ENCODE results near the gene MNT.

DNA sequence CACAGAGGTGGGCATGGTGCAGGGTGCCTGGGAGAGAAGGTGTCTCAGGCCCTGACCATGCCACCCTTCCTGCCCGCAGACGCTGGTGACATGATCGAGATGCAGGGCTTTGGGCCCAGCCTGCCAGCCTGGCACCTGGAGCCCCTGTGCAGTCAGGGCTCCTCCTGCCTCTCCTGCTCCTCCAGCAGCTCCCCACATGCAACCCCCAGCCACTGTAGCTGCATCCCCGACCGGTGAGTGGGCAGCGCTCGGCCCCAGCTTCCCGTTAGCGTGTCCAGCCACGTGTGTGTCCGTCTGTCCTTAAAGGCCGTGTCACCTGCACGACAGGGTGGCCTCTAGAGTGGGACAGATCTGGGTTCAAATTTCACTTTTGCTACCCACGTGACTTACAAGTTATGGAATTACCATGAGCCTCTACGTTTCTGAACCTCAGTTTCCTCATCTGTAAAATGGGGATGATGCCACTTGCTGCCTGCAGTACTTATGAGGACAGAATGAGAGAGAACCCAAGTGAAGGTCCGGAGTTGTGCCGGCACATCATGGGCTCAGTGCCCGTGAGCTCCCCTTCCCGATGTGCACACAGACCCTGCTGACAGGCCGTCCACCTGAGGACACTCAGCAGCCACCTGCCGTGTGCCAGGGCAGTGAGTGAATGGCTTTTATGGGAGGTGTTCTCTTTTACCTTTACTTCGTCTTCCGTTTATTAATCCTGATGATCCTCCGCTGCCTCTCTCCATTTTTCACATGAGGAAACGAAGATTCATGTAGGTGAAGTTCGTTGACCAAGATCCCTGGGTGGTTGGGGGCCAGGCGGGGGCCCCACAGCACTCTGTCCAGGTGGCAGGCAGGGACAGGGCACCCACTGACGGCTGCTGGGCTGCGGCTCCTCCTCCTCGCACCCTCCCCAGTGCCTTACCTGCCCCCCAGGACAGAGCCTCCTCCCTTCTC lies 29.4 kb downstream of the MNT start:
- TF ChIP-seq EZH2phosphoT487 (IDR thresholded peaks at IDR 0.05; ENCODE audit: unreplicated experiment) (no peak), EZH2 (IDR thresholded peaks at IDR 0.05; ENCODE audit: low read depth, unreplicated experiment) (no peak), CREB1 (CRISPR knock-in tag; IDR thresholded peaks at IDR 0.05; ENCODE audit: low read depth) (no peak), ZNF331 (CRISPR knock-in tag; IDR thresholded peaks at IDR 0.05; ENCODE audit: low read depth) (no peak), JUNB (IDR thresholded peaks at IDR 0.05; ENCODE audit: unreplicated experiment) (no peak), POLR2AphosphoS5 (IDR thresholded peaks at IDR 0.05; ENCODE audit: low read depth) (no peak), STAT1 (IDR thresholded peaks at IDR 0.05; ENCODE audit: unreplicated experiment) (no peak)
- TF ChIP-seq, protein P1, sequence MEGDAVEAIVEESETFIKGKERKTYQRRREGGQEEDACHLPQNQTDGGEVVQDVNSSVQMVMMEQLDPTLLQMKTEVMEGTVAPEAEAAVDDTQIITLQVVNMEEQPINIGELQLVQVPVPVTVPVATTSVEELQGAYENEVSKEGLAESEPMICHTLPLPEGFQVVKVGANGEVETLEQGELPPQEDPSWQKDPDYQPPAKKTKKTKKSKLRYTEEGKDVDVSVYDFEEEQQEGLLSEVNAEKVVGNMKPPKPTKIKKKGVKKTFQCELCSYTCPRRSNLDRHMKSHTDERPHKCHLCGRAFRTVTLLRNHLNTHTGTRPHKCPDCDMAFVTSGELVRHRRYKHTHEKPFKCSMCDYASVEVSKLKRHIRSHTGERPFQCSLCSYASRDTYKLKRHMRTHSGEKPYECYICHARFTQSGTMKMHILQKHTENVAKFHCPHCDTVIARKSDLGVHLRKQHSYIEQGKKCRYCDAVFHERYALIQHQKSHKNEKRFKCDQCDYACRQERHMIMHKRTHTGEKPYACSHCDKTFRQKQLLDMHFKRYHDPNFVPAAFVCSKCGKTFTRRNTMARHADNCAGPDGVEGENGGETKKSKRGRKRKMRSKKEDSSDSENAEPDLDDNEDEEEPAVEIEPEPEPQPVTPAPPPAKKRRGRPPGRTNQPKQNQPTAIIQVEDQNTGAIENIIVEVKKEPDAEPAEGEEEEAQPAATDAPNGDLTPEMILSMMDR (conservative IDR thresholded peaks at IDR 0.05; ENCODE audit: low read depth in 2 of 2) = no peak
- TF ChIP-seq, protein P2, sequence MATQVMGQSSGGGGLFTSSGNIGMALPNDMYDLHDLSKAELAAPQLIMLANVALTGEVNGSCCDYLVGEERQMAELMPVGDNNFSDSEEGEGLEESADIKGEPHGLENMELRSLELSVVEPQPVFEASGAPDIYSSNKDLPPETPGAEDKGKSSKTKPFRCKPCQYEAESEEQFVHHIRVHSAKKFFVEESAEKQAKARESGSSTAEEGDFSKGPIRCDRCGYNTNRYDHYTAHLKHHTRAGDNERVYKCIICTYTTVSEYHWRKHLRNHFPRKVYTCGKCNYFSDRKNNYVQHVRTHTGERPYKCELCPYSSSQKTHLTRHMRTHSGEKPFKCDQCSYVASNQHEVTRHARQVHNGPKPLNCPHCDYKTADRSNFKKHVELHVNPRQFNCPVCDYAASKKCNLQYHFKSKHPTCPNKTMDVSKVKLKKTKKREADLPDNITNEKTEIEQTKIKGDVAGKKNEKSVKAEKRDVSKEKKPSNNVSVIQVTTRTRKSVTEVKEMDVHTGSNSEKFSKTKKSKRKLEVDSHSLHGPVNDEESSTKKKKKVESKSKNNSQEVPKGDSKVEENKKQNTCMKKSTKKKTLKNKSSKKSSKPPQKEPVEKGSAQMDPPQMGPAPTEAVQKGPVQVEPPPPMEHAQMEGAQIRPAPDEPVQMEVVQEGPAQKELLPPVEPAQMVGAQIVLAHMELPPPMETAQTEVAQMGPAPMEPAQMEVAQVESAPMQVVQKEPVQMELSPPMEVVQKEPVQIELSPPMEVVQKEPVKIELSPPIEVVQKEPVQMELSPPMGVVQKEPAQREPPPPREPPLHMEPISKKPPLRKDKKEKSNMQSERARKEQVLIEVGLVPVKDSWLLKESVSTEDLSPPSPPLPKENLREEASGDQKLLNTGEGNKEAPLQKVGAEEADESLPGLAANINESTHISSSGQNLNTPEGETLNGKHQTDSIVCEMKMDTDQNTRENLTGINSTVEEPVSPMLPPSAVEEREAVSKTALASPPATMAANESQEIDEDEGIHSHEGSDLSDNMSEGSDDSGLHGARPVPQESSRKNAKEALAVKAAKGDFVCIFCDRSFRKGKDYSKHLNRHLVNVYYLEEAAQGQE (IDR thresholded peaks at IDR 0.05; ENCODE audit: unreplicated experiment) = no peak
- TF ChIP-seq, protein P3, sequence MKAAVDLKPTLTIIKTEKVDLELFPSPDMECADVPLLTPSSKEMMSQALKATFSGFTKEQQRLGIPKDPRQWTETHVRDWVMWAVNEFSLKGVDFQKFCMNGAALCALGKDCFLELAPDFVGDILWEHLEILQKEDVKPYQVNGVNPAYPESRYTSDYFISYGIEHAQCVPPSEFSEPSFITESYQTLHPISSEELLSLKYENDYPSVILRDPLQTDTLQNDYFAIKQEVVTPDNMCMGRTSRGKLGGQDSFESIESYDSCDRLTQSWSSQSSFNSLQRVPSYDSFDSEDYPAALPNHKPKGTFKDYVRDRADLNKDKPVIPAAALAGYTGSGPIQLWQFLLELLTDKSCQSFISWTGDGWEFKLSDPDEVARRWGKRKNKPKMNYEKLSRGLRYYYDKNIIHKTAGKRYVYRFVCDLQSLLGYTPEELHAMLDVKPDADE (IDR thresholded peaks at IDR 0.05) = no peak
